H9 (cell line): Measurements from ENCODE around the gene SNRNP70. TPM values are rescaled to one million over a fixed set of nuclear protein-coding genes. Genes with fewer than 3 reads are reported as not detected.

Source experiments
- DNase-seq: peaks from one replicate; pipeline ENCODE4 v3.0.0-alpha.2; 2017
- H2AFZ ChIP-seq: one replicate; pipeline ENCODE4 v1.6.1; 2013; ENCODE audit warnings: mild to moderate bottlenecking, low read length, control low read depth, moderate library complexity
- H2AK5ac ChIP-seq: 2 replicates; pipeline ENCODE4 v1.6.1; 2013; ENCODE audit warnings: low read length, control low read depth, mixed read lengths; ENCODE audit not compliant: insufficient read length
- H2BK120ac ChIP-seq: one replicate; pipeline ENCODE4 v1.6.1; 2013; ENCODE audit warnings: low read depth, mild to moderate bottlenecking, low read length, control low read depth, inconsistent platforms; ENCODE audit not compliant: poor library complexity, severe bottlenecking
- H2BK12ac ChIP-seq: 2 replicates; pipeline ENCODE4 v1.6.1; 2013; ENCODE audit warnings: low read length, control low read depth, mixed read lengths, low read depth; ENCODE audit not compliant: insufficient read length
- H2BK15ac ChIP-seq: 2 replicates; pipeline ENCODE4 v1.6.1; 2013; ENCODE audit warnings: low read depth, low read length, control low read depth
- H2BK20ac ChIP-seq: one replicate; pipeline ENCODE4 v1.6.1; 2013; ENCODE audit warnings: low read depth, mild to moderate bottlenecking, low read length, control low read depth, inconsistent platforms; ENCODE audit not compliant: poor library complexity, severe bottlenecking
- H2BK5ac ChIP-seq: 2 replicates; pipeline ENCODE4 v1.6.1; 2013; ENCODE audit warnings: low read length, control low read depth, mixed read lengths; ENCODE audit not compliant: insufficient read length
- H3K14ac ChIP-seq: 2 replicates; pipeline ENCODE4 v1.6.1; 2013; ENCODE audit warnings: low read length, control low read depth; ENCODE audit not compliant: insufficient read depth
- H3K18ac ChIP-seq: 2 replicates; pipeline ENCODE4 v1.6.1; 2013; ENCODE audit warnings: low read depth, mild to moderate bottlenecking, mixed read lengths, low read length, control low read depth; ENCODE audit not compliant: insufficient read length
- H3K23ac ChIP-seq: 2 replicates; pipeline ENCODE4 v1.6.1; 2013; ENCODE audit warnings: low read length, control low read depth, mixed read lengths, low read depth; ENCODE audit not compliant: insufficient read length
- H3K23me2 ChIP-seq: 2 replicates; pipeline ENCODE4 v1.6.1; 2013; ENCODE audit warnings: low read depth, mild to moderate bottlenecking, mixed read lengths, low read length, control low read depth; ENCODE audit not compliant: insufficient read length, poor library complexity, severe bottlenecking
- H3K27ac ChIP-seq: 2 replicates; pipeline ENCODE4 v1.5.1; 2013; ENCODE audit warnings: low read length, control low read depth, mixed read lengths, low read depth; ENCODE audit not compliant: insufficient read length
- H3K27me3 ChIP-seq: 2 replicates; pipeline ENCODE4 v1.6.1; 2013; ENCODE audit warnings: low read length, control low read depth, inconsistent platforms; ENCODE audit not compliant: insufficient read depth
- H3K4ac ChIP-seq: 2 replicates; pipeline ENCODE4 v1.6.1; 2013; ENCODE audit warnings: low read depth, mild to moderate bottlenecking, control low read depth, inconsistent platforms, low read length, moderate library complexity
- H3K4me1 ChIP-seq: 2 replicates; pipeline ENCODE4 v1.6.1; 2013; ENCODE audit warnings: low read length, control low read depth, inconsistent platforms; ENCODE audit not compliant: insufficient read depth
- H3K4me2 ChIP-seq: 2 replicates; pipeline ENCODE4 v1.6.1; 2013; ENCODE audit warnings: low read length, control low read depth, mixed read lengths; ENCODE audit not compliant: insufficient read length, insufficient read depth
- H3K56ac ChIP-seq: 2 replicates; pipeline ENCODE4 v1.6.1; 2013; ENCODE audit warnings: low read depth, mild to moderate bottlenecking, mixed read lengths, low read length, control low read depth; ENCODE audit not compliant: insufficient read length
- H3K79me1 ChIP-seq: 2 replicates; pipeline ENCODE4 v1.6.1; 2013; ENCODE audit warnings: low read depth, mild to moderate bottlenecking, moderate library complexity, low read length, control low read depth, inconsistent platforms; ENCODE audit not compliant: insufficient read depth, poor library complexity, severe bottlenecking
- H3K79me2 ChIP-seq: 2 replicates; pipeline ENCODE4 v1.6.1; 2013; ENCODE audit warnings: low read length, control low read depth, inconsistent platforms; ENCODE audit not compliant: insufficient read depth
- H3K9ac ChIP-seq: 2 replicates; pipeline ENCODE4 v1.6.1; 2013; ENCODE audit warnings: low read length, control low read depth, mixed read lengths; ENCODE audit not compliant: insufficient read length; ENCODE audit errors: extremely low read depth
- H3K9me3 ChIP-seq: one replicate; pipeline ENCODE4 v1.6.1; 2013; ENCODE audit warnings: low read depth, low read length, inconsistent platforms; ENCODE audit not compliant: control insufficient read depth
- H3T11ph ChIP-seq: one replicate; pipeline ENCODE4 v1.6.1; 2013; ENCODE audit warnings: mild to moderate bottlenecking, low read length, control low read depth, inconsistent platforms
- H4K20me1 ChIP-seq: one replicate; pipeline ENCODE4 v1.6.1; 2013; ENCODE audit not compliant: control insufficient read depth, insufficient read length, insufficient read depth
- H4K5ac ChIP-seq: 2 replicates; pipeline ENCODE4 v1.6.1; 2013; ENCODE audit warnings: low read depth, mild to moderate bottlenecking, mixed read lengths, low read length, control low read depth; ENCODE audit not compliant: insufficient read length
- H4K8ac ChIP-seq: replicated peaks from 2 replicates; pipeline ENCODE4 v1.6.1; 2013; ENCODE audit warnings: low read length, control low read depth, mixed read lengths, low read depth; ENCODE audit not compliant: insufficient read length
- H4K91ac ChIP-seq: 2 replicates; pipeline ENCODE4 v1.6.1; 2013; ENCODE audit warnings: low read depth, mild to moderate bottlenecking, moderate library complexity, mixed read lengths, low read length, control low read depth; ENCODE audit not compliant: insufficient read length
- H3K27ac Mint-ChIP-seq, 3 experiments: 2 replicates in 2 of 3; 3 replicates in 1 of 3; pipeline ENCODE4 v1.8.0; 2020 to 2021; ENCODE audit warnings: mixed read lengths in 3 of 3, mild to moderate bottlenecking in 1 of 3, moderate library complexity in 1 of 3
- H3K27me3 Mint-ChIP-seq: 2 replicates; pipeline ENCODE4 v1.8.0; 2021; ENCODE audit warnings: low read depth, mild to moderate bottlenecking, moderate library complexity, mixed read lengths
- H3K36me3 Mint-ChIP-seq, 3 experiments: 2 replicates in 2 of 3; 3 replicates in 1 of 3; pipeline ENCODE4 v1.8.0; 2020 to 2021; ENCODE audit warnings: low read depth in 3 of 3, mixed read lengths in 3 of 3; ENCODE audit not compliant: insufficient read depth in 1 of 3
- H3K4me1 Mint-ChIP-seq, 2 experiments: 2 replicates each; pipeline ENCODE4 v1.8.0; 2020; ENCODE audit warnings: mixed read lengths in 2 of 2
- H3K4me3 Mint-ChIP-seq, 2 experiments: 2 replicates in 1 of 2; 3 replicates in 1 of 2; pipeline ENCODE4 v1.8.0; 2020 to 2021; ENCODE audit warnings: mild to moderate bottlenecking in 2 of 2, mixed read lengths in 2 of 2, moderate library complexity in 1 of 2
- H3K9me3 Mint-ChIP-seq, 2 experiments: 2 replicates in 1 of 2; 3 replicates in 1 of 2; pipeline ENCODE4 v1.8.0; 2020; ENCODE audit warnings: mild to moderate bottlenecking in 2 of 2, mixed read lengths in 2 of 2, moderate library complexity in 1 of 2
- WGBS: extraction: QIAGEN DNeasy Blood & Tissue Kit; methylation state at CpG from one replicate; pipeline ENCODE4 v1.1.7; 2013; ENCODE audit warnings: missing lambda C conversion rate, low lambda C conversion rate, mixed read lengths; ENCODE audit not compliant: insufficient read length; ENCODE audit errors: extremely low coverage; 5-methylcytosine and 5-hydroxymethylcytosine counted together
- total RNA-seq: library from RNA; stranded (reverse); gene quantifications from 2 replicates; pipeline ENCODE4 v1.2.1, GENCODE V29; 2021
- TF ChIP-seq, protein P1 (sequence below): fragments of 200-600 bp; sonication (generic); conservative IDR thresholded peaks from 3 replicates; pipeline ENCODE4 v1.8.0; 2021; ENCODE audit warnings: antibody characterized with exemption, mild to moderate bottlenecking

SNRNP70 gene
- total RNA-seq, 1 experiment from 2014 or later: 295 TPM

DNA sequence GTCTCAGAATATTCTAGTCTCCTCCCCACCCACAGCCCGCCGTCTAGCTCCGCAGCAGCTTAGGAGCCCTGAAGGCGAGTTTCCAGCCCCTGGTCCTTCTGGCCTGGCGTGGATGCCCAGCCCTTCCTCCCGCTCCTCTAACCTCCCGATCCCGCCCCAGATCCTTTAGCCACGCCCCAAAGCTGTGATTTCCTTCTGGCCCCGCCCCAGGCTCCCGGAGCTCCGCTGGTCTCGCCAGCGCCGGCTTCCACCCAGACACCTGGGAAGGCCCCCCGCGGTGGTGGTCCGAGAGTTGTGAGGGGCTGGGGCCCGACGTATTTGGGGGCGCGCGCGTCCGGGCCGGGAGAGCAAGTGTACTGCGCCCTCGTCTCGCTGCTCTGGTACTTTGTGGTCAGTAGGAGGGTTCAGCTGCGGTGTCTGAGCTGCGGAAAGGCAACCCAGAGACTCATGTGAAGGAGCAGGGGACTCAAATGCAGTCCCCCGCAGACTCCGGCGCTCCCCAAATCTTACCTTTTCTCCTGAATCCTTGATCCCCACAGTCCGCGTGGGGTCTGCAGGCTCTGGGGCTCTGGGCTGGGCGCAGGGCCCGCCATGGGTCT lies 27.5 kb upstream of the SNRNP70 start, which contains the start of gene CGB7:
CGB7 (minus strand) TSS at position 114 of the 599 bp plus-strand sequence. CDS start 2,374 bp downstream, outside the sequence.
- Histone ChIP-seq H2AFZ (no peak within 1 kb of the TSS), H4K91ac (no peak within 1 kb of the TSS), H2BK15ac (no peak within 1 kb of the TSS), H3K9ac (no peak within 1 kb of the TSS), H3K79me1 (no peaks in the 10 kb centered on the region), H3K9me3 (no peaks in the 10 kb centered on the region), H4K5ac (no peak within 1 kb of the TSS), H2BK5ac (no peak within 1 kb of the TSS), H3K4me1 (no peaks in the 10 kb centered on the region), H3K4me2 (peak within 1 kb of the TSS; percentile 52), H2BK12ac (no peak within 1 kb of the TSS), H3K27me3 (peaks cover 15% of the 10 kb centered on the region; the same call in 1 of the 2 replicates), H3K23me2 (peaks cover 10% of the 10 kb centered on the region), H3K56ac (no peak within 1 kb of the TSS), H3K4ac (no peak within 1 kb of the TSS), H3K27ac (no peak within 1 kb of the TSS), H4K20me1 (no peaks in the 10 kb centered on the region), H4K8ac (no peak within 1 kb of the TSS), H3K23ac (no peak within 1 kb of the TSS), H2BK120ac (no peak within 1 kb of the TSS), H3T11ph (no peak within 1 kb of the TSS), H2BK20ac (no peak within 1 kb of the TSS), H3K18ac (no peak within 1 kb of the TSS), H3K79me2 (no peaks in the 10 kb centered on the region), H2AK5ac (no peak within 1 kb of the TSS), H3K14ac (no peak within 1 kb of the TSS; the same call in 1 of the 2 replicates)
- WGBS: no CpG with 5 or more reads among the region's 38 CpGs
- TF ChIP-seq, protein P1, sequence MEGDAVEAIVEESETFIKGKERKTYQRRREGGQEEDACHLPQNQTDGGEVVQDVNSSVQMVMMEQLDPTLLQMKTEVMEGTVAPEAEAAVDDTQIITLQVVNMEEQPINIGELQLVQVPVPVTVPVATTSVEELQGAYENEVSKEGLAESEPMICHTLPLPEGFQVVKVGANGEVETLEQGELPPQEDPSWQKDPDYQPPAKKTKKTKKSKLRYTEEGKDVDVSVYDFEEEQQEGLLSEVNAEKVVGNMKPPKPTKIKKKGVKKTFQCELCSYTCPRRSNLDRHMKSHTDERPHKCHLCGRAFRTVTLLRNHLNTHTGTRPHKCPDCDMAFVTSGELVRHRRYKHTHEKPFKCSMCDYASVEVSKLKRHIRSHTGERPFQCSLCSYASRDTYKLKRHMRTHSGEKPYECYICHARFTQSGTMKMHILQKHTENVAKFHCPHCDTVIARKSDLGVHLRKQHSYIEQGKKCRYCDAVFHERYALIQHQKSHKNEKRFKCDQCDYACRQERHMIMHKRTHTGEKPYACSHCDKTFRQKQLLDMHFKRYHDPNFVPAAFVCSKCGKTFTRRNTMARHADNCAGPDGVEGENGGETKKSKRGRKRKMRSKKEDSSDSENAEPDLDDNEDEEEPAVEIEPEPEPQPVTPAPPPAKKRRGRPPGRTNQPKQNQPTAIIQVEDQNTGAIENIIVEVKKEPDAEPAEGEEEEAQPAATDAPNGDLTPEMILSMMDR: no peak
- Mint-ChIP-seq H3K36me3 (no peaks in the 10 kb centered on the region; a peak in 1 of 7 replicates), H3K4me3 (peak within 1 kb of the TSS; percentile 53 to 77), H3K27me3 (peaks cover 80% of the 10 kb centered on the region), H3K9me3 (peaks cover 0 to 2% of the 10 kb centered on the region in 2 experiments; a peak in 1 of 5 replicates), H3K27ac (no peak within 1 kb of the TSS), H3K4me1 (peaks cover 18 to 28% of the 10 kb centered on the region in 2 experiments)
- peak; percentile 83 for DNase-seq
